ENCODE measurements around the gene S100A1. TPM values are rescaled to one million over a fixed set of nuclear protein-coding genes. Genes with fewer than 3 reads are reported as not detected.

Gene S100A1
- total and polyA plus RNA-seq, 2 of the 8 experiments (the other 6 are each of a cell fraction or from before 2014, with no cell fraction given), result 2.0 TPM; not detected in 1

DNA sequence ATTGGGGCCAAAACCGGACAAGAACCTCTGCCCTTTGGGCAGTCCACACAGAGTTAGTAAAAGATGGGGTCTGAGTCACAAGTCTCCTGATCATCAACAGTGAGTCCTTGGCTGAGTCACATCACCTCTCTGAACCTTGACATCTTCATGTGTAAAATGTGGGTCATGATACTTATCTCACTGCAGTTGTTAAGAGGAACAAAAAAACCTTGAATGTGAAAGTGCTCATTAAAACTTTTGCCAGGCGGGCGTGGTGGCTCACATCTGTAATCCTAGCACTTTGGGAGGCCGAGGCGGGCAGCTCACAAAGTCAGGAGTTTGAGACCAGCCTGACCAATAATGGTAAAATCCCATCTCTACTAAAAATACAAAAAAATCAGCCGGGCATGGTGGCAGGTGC lies 31.0 kb upstream of the S100A1 start (continued):
- TF ChIP-seq, protein P1, sequence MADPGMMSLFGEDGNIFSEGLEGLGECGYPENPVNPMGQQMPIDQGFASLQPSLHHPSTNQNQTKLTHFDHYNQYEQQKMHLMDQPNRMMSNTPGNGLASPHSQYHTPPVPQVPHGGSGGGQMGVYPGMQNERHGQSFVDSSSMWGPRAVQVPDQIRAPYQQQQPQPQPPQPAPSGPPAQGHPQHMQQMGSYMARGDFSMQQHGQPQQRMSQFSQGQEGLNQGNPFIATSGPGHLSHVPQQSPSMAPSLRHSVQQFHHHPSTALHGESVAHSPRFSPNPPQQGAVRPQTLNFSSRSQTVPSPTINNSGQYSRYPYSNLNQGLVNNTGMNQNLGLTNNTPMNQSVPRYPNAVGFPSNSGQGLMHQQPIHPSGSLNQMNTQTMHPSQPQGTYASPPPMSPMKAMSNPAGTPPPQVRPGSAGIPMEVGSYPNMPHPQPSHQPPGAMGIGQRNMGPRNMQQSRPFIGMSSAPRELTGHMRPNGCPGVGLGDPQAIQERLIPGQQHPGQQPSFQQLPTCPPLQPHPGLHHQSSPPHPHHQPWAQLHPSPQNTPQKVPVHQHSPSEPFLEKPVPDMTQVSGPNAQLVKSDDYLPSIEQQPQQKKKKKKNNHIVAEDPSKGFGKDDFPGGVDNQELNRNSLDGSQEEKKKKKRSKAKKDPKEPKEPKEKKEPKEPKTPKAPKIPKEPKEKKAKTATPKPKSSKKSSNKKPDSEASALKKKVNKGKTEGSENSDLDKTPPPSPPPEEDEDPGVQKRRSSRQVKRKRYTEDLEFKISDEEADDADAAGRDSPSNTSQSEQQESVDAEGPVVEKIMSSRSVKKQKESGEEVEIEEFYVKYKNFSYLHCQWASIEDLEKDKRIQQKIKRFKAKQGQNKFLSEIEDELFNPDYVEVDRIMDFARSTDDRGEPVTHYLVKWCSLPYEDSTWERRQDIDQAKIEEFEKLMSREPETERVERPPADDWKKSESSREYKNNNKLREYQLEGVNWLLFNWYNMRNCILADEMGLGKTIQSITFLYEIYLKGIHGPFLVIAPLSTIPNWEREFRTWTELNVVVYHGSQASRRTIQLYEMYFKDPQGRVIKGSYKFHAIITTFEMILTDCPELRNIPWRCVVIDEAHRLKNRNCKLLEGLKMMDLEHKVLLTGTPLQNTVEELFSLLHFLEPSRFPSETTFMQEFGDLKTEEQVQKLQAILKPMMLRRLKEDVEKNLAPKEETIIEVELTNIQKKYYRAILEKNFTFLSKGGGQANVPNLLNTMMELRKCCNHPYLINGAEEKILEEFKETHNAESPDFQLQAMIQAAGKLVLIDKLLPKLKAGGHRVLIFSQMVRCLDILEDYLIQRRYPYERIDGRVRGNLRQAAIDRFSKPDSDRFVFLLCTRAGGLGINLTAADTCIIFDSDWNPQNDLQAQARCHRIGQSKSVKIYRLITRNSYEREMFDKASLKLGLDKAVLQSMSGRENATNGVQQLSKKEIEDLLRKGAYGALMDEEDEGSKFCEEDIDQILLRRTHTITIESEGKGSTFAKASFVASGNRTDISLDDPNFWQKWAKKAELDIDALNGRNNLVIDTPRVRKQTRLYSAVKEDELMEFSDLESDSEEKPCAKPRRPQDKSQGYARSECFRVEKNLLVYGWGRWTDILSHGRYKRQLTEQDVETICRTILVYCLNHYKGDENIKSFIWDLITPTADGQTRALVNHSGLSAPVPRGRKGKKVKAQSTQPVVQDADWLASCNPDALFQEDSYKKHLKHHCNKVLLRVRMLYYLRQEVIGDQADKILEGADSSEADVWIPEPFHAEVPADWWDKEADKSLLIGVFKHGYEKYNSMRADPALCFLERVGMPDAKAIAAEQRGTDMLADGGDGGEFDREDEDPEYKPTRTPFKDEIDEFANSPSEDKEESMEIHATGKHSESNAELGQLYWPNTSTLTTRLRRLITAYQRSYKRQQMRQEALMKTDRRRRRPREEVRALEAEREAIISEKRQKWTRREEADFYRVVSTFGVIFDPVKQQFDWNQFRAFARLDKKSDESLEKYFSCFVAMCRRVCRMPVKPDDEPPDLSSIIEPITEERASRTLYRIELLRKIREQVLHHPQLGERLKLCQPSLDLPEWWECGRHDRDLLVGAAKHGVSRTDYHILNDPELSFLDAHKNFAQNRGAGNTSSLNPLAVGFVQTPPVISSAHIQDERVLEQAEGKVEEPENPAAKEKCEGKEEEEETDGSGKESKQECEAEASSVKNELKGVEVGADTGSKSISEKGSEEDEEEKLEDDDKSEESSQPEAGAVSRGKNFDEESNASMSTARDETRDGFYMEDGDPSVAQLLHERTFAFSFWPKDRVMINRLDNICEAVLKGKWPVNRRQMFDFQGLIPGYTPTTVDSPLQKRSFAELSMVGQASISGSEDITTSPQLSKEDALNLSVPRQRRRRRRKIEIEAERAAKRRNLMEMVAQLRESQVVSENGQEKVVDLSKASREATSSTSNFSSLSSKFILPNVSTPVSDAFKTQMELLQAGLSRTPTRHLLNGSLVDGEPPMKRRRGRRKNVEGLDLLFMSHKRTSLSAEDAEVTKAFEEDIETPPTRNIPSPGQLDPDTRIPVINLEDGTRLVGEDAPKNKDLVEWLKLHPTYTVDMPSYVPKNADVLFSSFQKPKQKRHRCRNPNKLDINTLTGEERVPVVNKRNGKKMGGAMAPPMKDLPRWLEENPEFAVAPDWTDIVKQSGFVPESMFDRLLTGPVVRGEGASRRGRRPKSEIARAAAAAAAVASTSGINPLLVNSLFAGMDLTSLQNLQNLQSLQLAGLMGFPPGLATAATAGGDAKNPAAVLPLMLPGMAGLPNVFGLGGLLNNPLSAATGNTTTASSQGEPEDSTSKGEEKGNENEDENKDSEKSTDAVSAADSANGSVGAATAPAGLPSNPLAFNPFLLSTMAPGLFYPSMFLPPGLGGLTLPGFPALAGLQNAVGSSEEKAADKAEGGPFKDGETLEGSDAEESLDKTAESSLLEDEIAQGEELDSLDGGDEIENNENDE (IDR thresholded peaks at IDR 0.05; ENCODE audit: insufficient replicate concordance, low read length), result no peak
- TF ChIP-seq HDAC2 (IDR thresholded peaks at IDR 0.05; ENCODE audit: borderline replicate concordance in 1 of 2, low read depth in 2 of 2, low read length in 2 of 2), result no peak
- TF ChIP-seq KDM1A (IDR thresholded peaks at IDR 0.05; ENCODE audit: borderline replicate concordance, low read length), result no peak
- TF ChIP-seq EGR1 (IDR thresholded peaks at IDR 0.05; ENCODE audit: borderline replicate concordance, low read depth, low read length), result no peak
- no peak for TF ChIP-seq TBP (IDR thresholded peaks at IDR 0.05; ENCODE audit: low read depth, low read length)
- TF ChIP-seq NANOG (IDR thresholded peaks at IDR 0.05; ENCODE audit: insufficient read depth, low read depth, low read length, poor library complexity, severe bottlenecking), result no peak
- no peak for TF ChIP-seq CHD2 (IDR thresholded peaks at IDR 0.05; ENCODE audit: low read length)
- TF ChIP-seq EP300 (IDR thresholded peaks at IDR 0.05; ENCODE audit: borderline replicate concordance in 1 of 2, low read depth in 2 of 2, low read length in 2 of 2), result no peak
- TF ChIP-seq TAF1 (IDR thresholded peaks at IDR 0.05; ENCODE audit: low read depth, low read length), result no peak
- TF ChIP-seq SP4 (IDR thresholded peaks at IDR 0.05; ENCODE audit: low read length), result no peak
- no peak for TF ChIP-seq CEBPB (IDR thresholded peaks at IDR 0.05; ENCODE audit: low read depth, low read length)
- TF ChIP-seq SIN3A (conservative IDR thresholded peaks at IDR 0.05 in 1 of 2, IDR thresholded peaks at IDR 0.05 in 1 of 2; ENCODE audit: low read depth in 1 of 2, low read length in 2 of 2), result no peak

Data from H1 (cell line).